Spleen (tissue), 11 donors: ENCODE measurements around the gene RNF212. TPM values are rescaled to one million over a fixed set of nuclear protein-coding genes. Genes with fewer than 3 reads are reported as not detected.

Experiments
- DNase-seq: peaks from one replicate; pipeline ENCODE4 v3.0.0-alpha.2; 2020
- H3K27ac ChIP-seq, 8 donors: fragments of 200-600 bp; sonication (generic) in 7 of 8; 1 replicate in 4 of 8; 2 replicates in 4 of 8; pipeline versions ENCODE4 v1.5.0 to v1.8.0; 2016 to 2021; ENCODE audit warnings: inconsistent platforms in 4 of 8, mild to moderate bottlenecking in 4 of 8, moderate library complexity in 1 of 8
- H3K27me3 ChIP-seq, 7 donors: fragments of 200-600 bp; sonication (generic) in 6 of 7; replicated peaks in 1 of 7; 1 replicate in 4 of 7; 2 replicates in 3 of 7; pipeline versions ENCODE4 v1.5.0 to v1.8.0; 2016 to 2021; ENCODE audit warnings: inconsistent platforms in 3 of 7, mild to moderate bottlenecking in 1 of 7
- H3K36me3 ChIP-seq, 6 donors: fragments of 200-600 bp; sonication (generic) in 5 of 6; 1 replicate in 4 of 6; 2 replicates in 2 of 6; pipeline versions ENCODE4 v1.5.0 to v1.8.0; 2016 to 2021; ENCODE audit warnings: inconsistent platforms in 2 of 6
- H3K4me1 ChIP-seq, 6 donors: fragments of 200-600 bp; sonication (generic) in 5 of 6; 1 replicate in 3 of 6; 2 replicates in 3 of 6; pipeline versions ENCODE4 v1.5.0 to v1.8.0; 2016 to 2021; ENCODE audit warnings: inconsistent platforms in 3 of 6
- H3K4me3 ChIP-seq, 8 donors: fragments of 200-600 bp; sonication (generic) in 7 of 8; 1 replicate in 4 of 8; 2 replicates in 4 of 8; pipeline versions ENCODE4 v1.5.0 to v1.8.0; 2016 to 2021; ENCODE audit warnings: inconsistent platforms in 4 of 8, mild to moderate bottlenecking in 4 of 8, moderate library complexity in 2 of 8
- H3K9me3 ChIP-seq, 8 donors: fragments of 200-600 bp; sonication (generic) in 7 of 8; 1 replicate in 4 of 8; 2 replicates in 4 of 8; pipeline versions ENCODE4 v1.5.0 to v1.8.0; 2016 to 2021; ENCODE audit warnings: inconsistent platforms in 4 of 8
- POLR2A ChIP-seq, 3 donors: fragments of 450-650 bp; IDR thresholded peaks; one replicate each; pipeline ENCODE4 v1.5.1; 2017; ENCODE audit warnings: antibody characterized with exemption in 3 of 3, mild to moderate bottlenecking in 1 of 3
- POLR2AphosphoS5 ChIP-seq, 3 donors: sonication (generic); formaldehyde crosslinking; IDR thresholded peaks; one replicate each; pipeline ENCODE4 v1.5.1; 2017; ENCODE audit warnings: antibody characterized with exemption in 3 of 3
- WGBS, 5 donors: extraction: QIAGEN DNeasy Blood & Tissue Kit in 3 of 5; methylation state at CpG; one replicate each; pipeline versions ENCODE4 v1.1.5 to v1.1.7; 2013 to 2018; 5-methylcytosine and 5-hydroxymethylcytosine counted together
- intact Hi-C: fragments of 100-400 bp; cut with DNase I; formaldehyde crosslinking; loops from one replicate; pipeline ENCODE4 v1.15.0; 2023; ENCODE audit warnings: low total_unique reads
- polyA plus RNA-seq, 3 donors: library from polyadenylated mRNA; stranded (reverse); fragments of 200-250 nt; gene quantifications; one replicate each; pipeline ENCODE4 v1.2.1, GENCODE V29; 2013
- total RNA-seq, 7 donors: library from RNA; depleted of rRNA in 3 of 7; stranded (reverse); fragments of >200 nt in 3 of 7; fragmentation: NEBNext Ultra II Directional in 4 of 7; extraction: Animal tissue kit (Norgen Biotek cat#: 25700) in 4 of 7; gene quantifications; one replicate each; pipeline versions ENCODE4 v1.1.0 to v1.2.1, GENCODE V29; 2016 to 2021
- TF ChIP-seq, protein P1 (sequence below), 11 experiments: fragments of 200-600 bp in 7 of 11; fragments of 450-650 bp in 4 of 11; sonication (generic) in 4 of 11; IDR thresholded peaks in 8 of 11; conservative IDR thresholded peaks in 3 of 11; 1 replicate in 7 of 11; 2 replicates in 4 of 11; pipeline versions ENCODE4 v1.4.0 to v1.8.0; 2016 to 2021; ENCODE audit warnings: antibody characterized with exemption in 11 of 11, inconsistent platforms in 4 of 11, mild to moderate bottlenecking in 1 of 11
- donor health status: healthy with polysubstance abuse.
- donor health status: DM: no; HTN: no; CAD: no; lungs with moderate emphysema.
- donor health status: DM: no; HTN: no; CAD: no.
- donor health status: Bipolar disorder and iron deficiency.
- donor health status: healthy.
- donor health status: DM: no; HTN: no; CAD: no.
- donor health status: DM: yes; HTN: yes; CAD: no.

RNF212 gene
- total and polyA plus RNA-seq, 10 donors = 0.46 to 5.6 (median 2.2) TPM

DNA sequence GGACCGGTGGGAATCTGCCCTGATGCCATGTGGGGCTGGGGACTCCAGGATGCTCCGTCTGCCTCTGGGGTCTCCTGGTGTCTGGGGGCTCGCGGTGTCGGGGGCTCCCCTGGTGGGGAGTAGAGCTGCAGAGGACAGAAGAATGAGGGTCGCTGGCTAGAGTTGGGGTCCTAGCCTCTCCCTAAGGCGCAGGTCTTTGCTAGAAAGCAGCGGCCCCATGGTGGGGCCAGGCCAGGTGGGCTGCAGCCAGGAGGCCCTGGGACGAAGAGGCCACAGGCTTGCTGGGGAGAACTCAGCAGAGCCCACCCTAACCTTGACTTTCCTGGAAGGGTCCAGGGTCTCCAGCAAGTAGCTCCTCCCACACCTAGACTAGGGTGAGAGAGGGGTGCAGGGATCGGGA is 80.5 kb downstream of the RNF212 start:
- DNase-seq = no peak
- Histone ChIP-seq H3K4me3 (no peak overlapping the region), H3K36me3 (no peaks in the 10 kb centered on the region), H3K27ac (no peak overlapping the region), H3K27me3 (peaks cover 0 to 83% (median 43%) of the 10 kb centered on the region in 7 donors), H3K9me3 (no peaks in the 10 kb centered on the region), H3K4me1 (peaks cover 0 to 17% (median 2%) of the 10 kb centered on the region in 6 donors)
- intact Hi-C loops = no loop called here
- WGBS, 5 donors = 80 to 95% (median 82%) methylated on average over 1 to 10 of the region's 10 CpGs
- TF ChIP-seq POLR2AphosphoS5 (IDR thresholded peaks at IDR 0.05) (no peak), POLR2A (IDR thresholded peaks at IDR 0.05) (no peak)
- TF ChIP-seq, protein P1, sequence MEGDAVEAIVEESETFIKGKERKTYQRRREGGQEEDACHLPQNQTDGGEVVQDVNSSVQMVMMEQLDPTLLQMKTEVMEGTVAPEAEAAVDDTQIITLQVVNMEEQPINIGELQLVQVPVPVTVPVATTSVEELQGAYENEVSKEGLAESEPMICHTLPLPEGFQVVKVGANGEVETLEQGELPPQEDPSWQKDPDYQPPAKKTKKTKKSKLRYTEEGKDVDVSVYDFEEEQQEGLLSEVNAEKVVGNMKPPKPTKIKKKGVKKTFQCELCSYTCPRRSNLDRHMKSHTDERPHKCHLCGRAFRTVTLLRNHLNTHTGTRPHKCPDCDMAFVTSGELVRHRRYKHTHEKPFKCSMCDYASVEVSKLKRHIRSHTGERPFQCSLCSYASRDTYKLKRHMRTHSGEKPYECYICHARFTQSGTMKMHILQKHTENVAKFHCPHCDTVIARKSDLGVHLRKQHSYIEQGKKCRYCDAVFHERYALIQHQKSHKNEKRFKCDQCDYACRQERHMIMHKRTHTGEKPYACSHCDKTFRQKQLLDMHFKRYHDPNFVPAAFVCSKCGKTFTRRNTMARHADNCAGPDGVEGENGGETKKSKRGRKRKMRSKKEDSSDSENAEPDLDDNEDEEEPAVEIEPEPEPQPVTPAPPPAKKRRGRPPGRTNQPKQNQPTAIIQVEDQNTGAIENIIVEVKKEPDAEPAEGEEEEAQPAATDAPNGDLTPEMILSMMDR (IDR thresholded peaks at IDR 0.05 in 8 of 11, conservative IDR thresholded peaks at IDR 0.05 in 3 of 11) = no peak

DNA sequence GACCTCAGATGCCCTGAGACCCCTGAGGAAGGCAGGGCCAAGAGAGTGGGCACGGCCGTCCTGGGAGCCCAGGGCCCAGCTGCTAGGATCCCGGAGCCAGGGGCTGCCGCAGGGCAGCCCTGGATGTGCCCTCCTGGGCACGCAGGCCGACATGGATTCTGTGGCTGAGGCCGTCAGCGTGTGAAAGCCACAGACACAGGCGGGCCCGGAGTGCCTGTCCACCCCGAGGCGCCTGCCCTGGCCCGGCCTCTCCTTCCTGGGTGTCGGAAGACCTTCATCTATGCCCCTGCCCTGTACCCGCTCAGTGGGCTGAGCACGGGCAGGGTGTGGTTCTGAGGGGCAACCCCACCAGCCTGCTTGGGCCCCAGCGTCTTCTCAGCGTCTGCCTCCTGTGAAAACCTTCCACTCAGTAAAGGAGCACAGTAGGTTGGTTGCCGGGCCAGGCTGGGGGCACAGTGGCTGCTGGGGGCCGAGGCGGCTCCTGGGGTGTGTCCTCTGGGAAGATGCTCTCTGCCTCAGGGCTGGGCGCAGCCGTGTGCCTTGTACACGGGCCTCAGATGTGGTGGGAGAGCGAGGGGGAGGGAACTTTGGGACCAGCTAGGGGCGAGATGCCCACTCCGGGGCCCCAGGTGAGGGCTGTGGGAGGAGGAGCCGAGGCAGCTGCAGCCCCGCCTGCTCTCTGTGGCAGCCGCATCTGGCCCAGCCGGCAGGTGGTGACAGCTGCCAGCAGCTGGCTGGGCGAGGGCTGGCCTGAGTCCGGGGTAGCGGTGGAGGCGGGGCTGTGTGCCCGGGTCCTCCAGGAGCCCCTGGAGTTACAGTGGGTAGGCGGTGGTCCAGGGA is 81.2 kb downstream of the RNF212 start:
- H3K27me3 ChIP-seq = peaks cover 0 to 83% (median 43%) of the 10 kb centered on the region in 7 donors
- 63 to 68% (median 66%) methylated on average over 28 to 37 of the region's 37 CpGs for WGBS, 5 donors

DNA sequence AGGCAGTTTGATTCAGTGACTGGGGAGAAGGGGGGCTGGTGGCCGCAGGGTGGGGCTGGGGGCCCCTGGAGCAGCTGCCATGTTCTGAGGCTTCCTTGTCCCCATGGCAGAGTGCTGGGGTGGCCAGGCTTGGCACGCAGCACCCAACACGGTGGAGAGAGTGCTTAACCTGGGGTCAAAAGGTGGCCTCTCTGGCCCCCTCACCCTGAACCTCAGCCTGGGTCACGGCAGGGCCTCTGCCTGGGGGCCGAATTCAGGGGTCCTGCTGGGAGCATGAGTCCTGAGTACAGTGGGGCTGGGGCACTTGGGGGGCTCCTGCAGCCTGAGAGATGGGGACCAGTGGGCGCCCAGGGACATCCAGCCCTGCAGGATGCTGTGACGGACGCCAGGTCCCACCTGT is 82.0 kb downstream of the RNF212 start:
- Histone ChIP-seq H3K4me1 (peaks cover 0 to 22% (median 3%) of the 10 kb centered on the region in 6 donors), H3K9me3 (no peaks in the 10 kb centered on the region), H3K27ac (no peak overlapping the region), H3K4me3 (no peak overlapping the region), H3K36me3 (no peaks in the 10 kb centered on the region), H3K27me3 (peaks cover 0 to 79% (median 43%) of the 10 kb centered on the region in 7 donors)
- DNase-seq = no peak
- TF ChIP-seq POLR2AphosphoS5 (IDR thresholded peaks at IDR 0.05) = no peak
- TF ChIP-seq, protein P1 (IDR thresholded peaks at IDR 0.05 in 8 of 11, conservative IDR thresholded peaks at IDR 0.05 in 3 of 11) = no peak
- no peak for TF ChIP-seq POLR2A (IDR thresholded peaks at IDR 0.05)
- intact Hi-C loops = no loop called here
- WGBS, 5 donors = 79 to 85% (median 82%) methylated on average over 6 to 8 of the region's 8 CpGs; no CpG with 5 or more reads in 1 of the 5 donors

More for the DNA sequence above, 81.2 kb downstream of the RNF212 start:
- Histone ChIP-seq H3K36me3 (no peaks in the 10 kb centered on the region), H3K27ac (no peak overlapping the region), H3K4me3 (no peak overlapping the region), H3K4me1 (peaks cover 0 to 17% (median 2%) of the 10 kb centered on the region in 6 donors), H3K9me3 (no peaks in the 10 kb centered on the region)
- intact Hi-C loops = no loop called here
- DNase-seq = no peak
- no peak for TF ChIP-seq POLR2AphosphoS5 (IDR thresholded peaks at IDR 0.05)

DNA sequence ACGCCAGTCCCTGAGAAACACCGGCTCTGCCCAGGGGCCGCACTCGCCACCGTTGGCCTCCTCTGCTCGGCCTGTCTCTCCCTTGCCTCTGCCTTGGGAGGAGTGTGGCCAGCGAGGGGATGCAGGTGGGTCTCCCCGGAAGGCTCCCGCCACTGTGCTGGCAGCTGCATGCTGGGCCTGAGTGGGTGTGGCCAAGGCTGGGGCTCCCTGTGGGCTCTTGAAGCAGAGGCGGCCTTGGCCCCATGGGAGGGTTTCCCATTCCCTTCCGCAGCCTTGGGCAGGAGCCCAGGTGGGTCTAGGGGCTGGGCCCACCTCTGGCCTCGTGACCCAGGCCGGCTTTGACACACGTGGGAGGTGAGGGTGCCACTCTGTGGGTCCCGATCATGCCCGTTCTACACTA is 82.8 kb downstream of the RNF212 start:
- Histone ChIP-seq H3K27me3 (peaks cover 0 to 73% (median 43%) of the 10 kb centered on the region in 7 donors), H3K27ac (no peak overlapping the region), H3K9me3 (no peaks in the 10 kb centered on the region), H3K36me3 (peaks cover 0 to 4% (median under 1%) of the 10 kb centered on the region in 6 donors), H3K4me1 (peaks cover 0 to 29% (median 8%) of the 10 kb centered on the region in 6 donors), H3K4me3 (no peak overlapping the region)
- no peak for TF ChIP-seq POLR2AphosphoS5 (IDR thresholded peaks at IDR 0.05)
- TF ChIP-seq, protein P1 (IDR thresholded peaks at IDR 0.05 in 8 of 11, conservative IDR thresholded peaks at IDR 0.05 in 3 of 11) = no peak
- no peak for TF ChIP-seq POLR2A (IDR thresholded peaks at IDR 0.05)
- WGBS, 5 donors = 56 to 77% (median 66%) methylated on average over 7 to 16 of the region's 16 CpGs
- intact Hi-C loops = no loop called here
- DNase-seq = no peak
